ENCODE results near the gene ABCA4. TPM values are rescaled to one million over a fixed set of nuclear protein-coding genes. Genes with fewer than 3 reads are reported as not detected.
A peak's percentile ranks its signal among the peaks of the same experiment; 100 is the strongest.

ABCA4 gene
- total and polyA plus RNA-seq, 2 experiments from 2014 or later = 0.20 to 3.7 TPM

DNA sequence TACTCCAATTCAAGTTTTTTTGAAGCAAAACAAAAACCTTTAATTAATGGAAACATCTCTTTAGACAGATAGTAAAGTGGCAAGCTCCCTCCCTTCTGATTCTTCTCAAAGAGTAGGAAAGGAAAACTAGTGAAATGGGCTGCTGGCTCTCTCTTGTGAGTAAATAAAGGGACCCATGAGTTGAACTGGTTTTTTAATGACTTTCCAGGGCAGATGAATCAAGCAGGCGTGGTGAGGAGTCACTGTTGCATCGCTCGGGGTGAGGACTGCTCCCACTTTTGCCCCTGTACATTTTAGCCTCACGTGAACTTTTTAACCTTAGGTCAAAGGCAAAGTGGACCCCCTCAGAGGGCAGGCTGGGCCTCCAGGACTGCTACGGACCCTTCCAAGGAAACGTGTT lies 64.8 kb downstream of the ABCA4 start:
- Histone ChIP-seq H3K4me2 (ENCODE audit: unreplicated experiment) (peak overlapping the region; percentile 8), H3K9me2 (ENCODE audit: insufficient read depth) (no peaks in the 10 kb centered on the region), H3K27me3 (replicated peaks; ENCODE audit: insufficient read depth) (no peaks in the 10 kb centered on the region), H3K4me1 (ENCODE audit: insufficient read depth) (peaks cover 23% of the 10 kb centered on the region), H3K9ac (no peak overlapping the region), H3K79me2 (ENCODE audit: insufficient read depth) (no peaks in the 10 kb centered on the region), H3K9me3 (ENCODE audit: low read depth) (no peaks in the 10 kb centered on the region), H3K4me3 (no peak overlapping the region), H4K20me1 (ENCODE audit: insufficient read depth) (no peaks in the 10 kb centered on the region), H3K36me3 (ENCODE audit: low read depth) (no peaks in the 10 kb centered on the region), H2AFZ (peak overlapping the region; percentile 2; the same call in 1 of the 2 replicates), H3K27ac (peak overlapping the region; percentile 21), H3F3A (ENCODE audit: insufficient read depth) (peaks cover 6% of the 10 kb centered on the region)
- peak; percentile 42 for DNase-seq
- TF ChIP-seq EZH2phosphoT487 (IDR thresholded peaks at IDR 0.05; ENCODE audit: insufficient read depth, low read depth) = no peak
- no peak for TF ChIP-seq EZH2 (IDR thresholded peaks at IDR 0.05; ENCODE audit: insufficient read depth, poor library complexity, severe bottlenecking)
- in situ Hi-C loops (cut with MboI) = no loop called here
- 90 to 95% methylated on average over 6 of the region's 6 CpGs for WGBS, 2 experiments (ENCODE audit: low coverage in 1 of 2, low lambda C conversion rate in 2 of 2, missing lambda C conversion rate in 2 of 2)

DNA sequence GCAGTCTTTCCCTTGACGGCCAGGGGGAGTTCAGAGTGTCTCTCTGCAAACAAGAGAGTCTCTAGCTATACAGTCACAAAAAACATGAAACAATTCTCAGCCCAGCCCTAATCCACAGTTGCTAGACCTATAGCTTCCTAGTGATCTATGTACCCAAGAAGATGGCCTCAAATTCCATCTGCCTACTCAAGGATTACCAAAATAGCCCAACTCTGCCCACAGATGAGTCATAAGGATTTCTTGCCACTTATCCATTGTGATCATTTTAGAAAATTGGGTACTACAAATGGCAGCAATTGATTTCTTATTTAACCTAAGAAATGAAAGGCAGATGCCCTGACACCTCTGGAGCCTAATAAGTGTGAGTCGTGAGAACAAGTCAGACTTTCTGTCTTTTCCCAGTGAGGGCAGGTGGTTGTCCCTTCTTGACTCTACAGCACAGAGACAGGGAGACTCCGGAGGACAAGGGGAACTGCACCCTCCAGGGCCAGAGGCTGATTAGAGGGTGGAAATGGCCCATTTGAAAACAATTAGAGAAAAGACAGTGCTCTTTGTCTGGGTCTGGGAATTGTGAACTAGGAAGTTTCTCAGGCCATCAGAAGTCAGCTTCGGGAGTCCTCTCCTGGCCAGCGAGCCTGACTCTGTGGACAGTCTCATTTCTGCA lies 65.4 kb downstream of the ABCA4 start:
- WGBS, 2 experiments (ENCODE audit: low coverage in 1 of 2, low lambda C conversion rate in 2 of 2, missing lambda C conversion rate in 2 of 2) = 86 to 89% methylated on average over 5 of the region's 5 CpGs
- Histone ChIP-seq H3K9ac (no peak overlapping the region), H3K36me3 (ENCODE audit: low read depth) (no peaks in the 10 kb centered on the region), H2AFZ (peak overlapping the region; percentile 2; the same call in 1 of the 2 replicates), H3K4me2 (ENCODE audit: unreplicated experiment) (peak overlapping the region; percentile 8), H3K27ac (peak overlapping the region; percentile 21), H3K9me2 (ENCODE audit: insufficient read depth) (no peaks in the 10 kb centered on the region), H3K27me3 (replicated peaks; ENCODE audit: insufficient read depth) (no peaks in the 10 kb centered on the region), H3F3A (ENCODE audit: insufficient read depth) (peaks cover 12% of the 10 kb centered on the region), H3K79me2 (ENCODE audit: insufficient read depth) (no peaks in the 10 kb centered on the region), H3K4me3 (no peak overlapping the region), H4K20me1 (ENCODE audit: insufficient read depth) (no peaks in the 10 kb centered on the region), H3K4me1 (ENCODE audit: insufficient read depth) (peaks cover 29% of the 10 kb centered on the region), H3K9me3 (ENCODE audit: low read depth) (no peaks in the 10 kb centered on the region)
- in situ Hi-C loops (cut with MboI) = no loop called here
- no peak for TF ChIP-seq EZH2phosphoT487 (IDR thresholded peaks at IDR 0.05; ENCODE audit: insufficient read depth, low read depth)
- no peak for TF ChIP-seq EZH2 (IDR thresholded peaks at IDR 0.05; ENCODE audit: insufficient read depth, poor library complexity, severe bottlenecking)
- peak; percentile 75 for DNase-seq

DNA sequence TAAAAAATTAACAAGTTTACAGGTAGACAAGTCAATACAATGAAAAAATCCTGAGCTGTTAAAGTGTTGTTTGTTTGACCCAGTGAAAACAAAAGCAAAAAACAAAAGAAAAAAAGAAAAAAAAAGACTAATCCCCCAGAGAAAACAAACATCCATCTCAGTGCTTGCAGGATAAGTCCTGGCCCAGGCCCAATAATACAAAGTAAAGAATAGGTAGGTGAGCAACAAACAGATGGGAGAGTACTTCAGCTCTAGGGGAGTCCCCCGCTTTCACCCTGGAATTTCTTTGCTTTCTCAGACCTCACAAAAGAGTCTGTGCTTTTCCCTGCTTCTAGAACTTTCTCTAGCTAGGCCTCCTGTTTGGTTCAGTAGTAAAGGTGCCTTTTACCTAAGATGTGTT lies 70.3 kb downstream of the ABCA4 start:
- H2AFZ ChIP-seq = peak overlapping the region; percentile 69
- DNase-seq = peak; percentile 27
- H3K27me3 ChIP-seq (replicated peaks; ENCODE audit: insufficient read depth) = no peaks in the 10 kb centered on the region
- H3K79me2 ChIP-seq (ENCODE audit: insufficient read depth) = no peaks in the 10 kb centered on the region
- H3K9ac ChIP-seq = peak overlapping the region; percentile 41; the same call in 1 of the 2 replicates
- peak overlapping the region; percentile 35 for H3K4me2 ChIP-seq (ENCODE audit: unreplicated experiment)
- in situ Hi-C loops (cut with MboI) = no loop called here
- H3K4me3 ChIP-seq = no peak overlapping the region
- H3K9me3 ChIP-seq (ENCODE audit: low read depth) = no peaks in the 10 kb centered on the region
- no peaks in the 10 kb centered on the region for H3K9me2 ChIP-seq (ENCODE audit: insufficient read depth)
- H4K20me1 ChIP-seq (ENCODE audit: insufficient read depth) = no peaks in the 10 kb centered on the region
- WGBS, 2 experiments (ENCODE audit: low coverage in 1 of 2, low lambda C conversion rate in 2 of 2, missing lambda C conversion rate in 2 of 2) = 89 to 100% methylated on average over 1 of the region's 1 CpG
- peaks cover 54% of the 10 kb centered on the region for H3K4me1 ChIP-seq (ENCODE audit: insufficient read depth)
- H3F3A ChIP-seq (ENCODE audit: insufficient read depth) = peaks cover 25% of the 10 kb centered on the region
- TF ChIP-seq EZH2 (IDR thresholded peaks at IDR 0.05; ENCODE audit: insufficient read depth, poor library complexity, severe bottlenecking) = no peak
- TF ChIP-seq EZH2phosphoT487 (IDR thresholded peaks at IDR 0.05; ENCODE audit: insufficient read depth, low read depth) = no peak
- no peaks in the 10 kb centered on the region for H3K36me3 ChIP-seq (ENCODE audit: low read depth)
- peak overlapping the region; percentile 53 for H3K27ac ChIP-seq

DNA sequence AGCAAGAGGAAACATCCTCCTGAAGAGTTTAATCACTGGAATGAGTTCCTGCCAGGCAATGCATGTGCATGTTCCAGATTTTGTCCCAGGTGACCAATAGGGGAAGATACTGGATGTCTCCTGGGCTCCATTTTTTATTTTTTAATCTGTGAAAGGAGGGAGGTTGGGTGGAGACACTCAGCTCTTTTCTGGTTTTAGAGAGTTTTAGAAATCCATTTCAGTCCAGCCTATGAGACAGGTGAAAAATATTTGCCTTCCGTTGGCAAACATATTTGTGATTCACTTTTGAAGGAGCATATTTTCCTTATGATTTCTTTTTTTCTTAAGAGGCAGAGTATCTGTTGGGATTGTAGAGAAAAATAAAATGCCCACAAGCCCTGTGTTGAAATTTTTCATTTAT lies 70.7 kb downstream of the ABCA4 start:
- H3K9me2 ChIP-seq (ENCODE audit: insufficient read depth) = no peaks in the 10 kb centered on the region
- H4K20me1 ChIP-seq (ENCODE audit: insufficient read depth) = no peaks in the 10 kb centered on the region
- H3K9ac ChIP-seq = no peak overlapping the region
- WGBS, 2 experiments (ENCODE audit: low coverage in 1 of 2, low lambda C conversion rate in 2 of 2, missing lambda C conversion rate in 2 of 2) = 2 to 5% methylated on average over 1 of the region's 1 CpG
- DNase-seq = peak; percentile 83
- H2AFZ ChIP-seq = 0 out of 2 replicates have a peak overlapping the region, but pooled peaks have one; percentile 35
- no peak overlapping the region for H3K4me3 ChIP-seq
- peak overlapping the region; percentile 53 for H3K27ac ChIP-seq
- in situ Hi-C loops (cut with MboI) = no loop called here
- no peaks in the 10 kb centered on the region for H3K79me2 ChIP-seq (ENCODE audit: insufficient read depth)
- TF ChIP-seq EZH2 (IDR thresholded peaks at IDR 0.05; ENCODE audit: insufficient read depth, poor library complexity, severe bottlenecking) = no peak
- no peak for TF ChIP-seq EZH2phosphoT487 (IDR thresholded peaks at IDR 0.05; ENCODE audit: insufficient read depth, low read depth)
- no peaks in the 10 kb centered on the region for H3K36me3 ChIP-seq (ENCODE audit: low read depth)
- H3K9me3 ChIP-seq (ENCODE audit: low read depth) = no peaks in the 10 kb centered on the region
- peaks cover 25% of the 10 kb centered on the region for H3F3A ChIP-seq (ENCODE audit: insufficient read depth)
- H3K4me1 ChIP-seq (ENCODE audit: insufficient read depth) = peaks cover 51% of the 10 kb centered on the region
- peak overlapping the region; percentile 35 for H3K4me2 ChIP-seq (ENCODE audit: unreplicated experiment)
- H3K27me3 ChIP-seq (replicated peaks; ENCODE audit: insufficient read depth) = no peaks in the 10 kb centered on the region
